ENCODE measurements around the gene MCTP2. TPM values are rescaled to one million over a fixed set of nuclear protein-coding genes. Genes with fewer than 3 reads are reported as not detected.

The MCTP2 gene
- total RNA-seq, 1 donor = 3.9 TPM

DNA sequence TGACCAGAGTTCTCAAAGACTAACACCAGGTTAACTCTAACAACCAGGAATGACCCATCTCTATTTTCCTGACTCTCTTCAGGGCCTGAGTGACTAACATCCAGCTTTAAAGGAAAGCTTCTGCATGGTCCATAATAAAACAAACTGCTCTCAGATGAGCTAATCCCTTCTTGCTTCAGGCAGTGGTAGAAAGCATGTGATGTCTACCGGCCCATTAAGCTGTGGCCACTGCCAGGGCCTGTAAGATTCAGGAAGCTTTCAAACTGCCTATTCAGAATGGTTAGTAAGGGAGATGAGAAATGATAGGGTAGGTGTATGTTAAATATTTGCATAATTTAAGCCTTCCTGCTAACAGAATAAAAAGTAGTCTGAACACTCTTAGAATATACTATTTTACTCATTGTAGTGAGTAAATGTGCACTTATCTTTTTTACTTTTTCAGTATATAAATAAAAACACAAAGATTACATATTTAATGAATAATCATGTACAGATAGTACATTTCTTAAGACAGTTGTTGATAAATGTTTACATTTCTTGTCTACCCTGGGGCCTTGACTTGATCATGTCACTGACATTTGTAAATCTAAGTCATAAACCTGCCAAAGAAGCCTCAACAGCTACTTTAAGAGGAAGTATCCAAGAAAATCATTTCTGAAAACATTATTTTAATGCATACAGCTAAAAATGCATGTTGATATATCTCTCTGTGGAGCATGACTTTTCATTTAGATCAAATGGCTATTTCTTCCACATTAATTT is 222.0 kb downstream of the MCTP2 start:
- H3K4me3 ChIP-seq (ENCODE audit: low read depth, low read length) = no peak overlapping the region
- no peak for DNase-seq (ENCODE audit: low read depth)
- TF ChIP-seq CTCF (IDR thresholded peaks at IDR 0.05; ENCODE audit: insufficient read depth, low read length) = no peak

- no peak overlapping the region for H3K4me3 ChIP-seq (ENCODE audit: low read depth, low read length)
- no peak for DNase-seq (ENCODE audit: low read depth)
- no peak for TF ChIP-seq CTCF (IDR thresholded peaks at IDR 0.05; ENCODE audit: insufficient read depth, low read length)
Observed at GRCh38 chr15:94455297-94455696, 223.9 kb downstream of the MCTP2 start.

GRCh38 chr15:94456226-94456625 is 224.9 kb downstream of the MCTP2 start:
- no peak for DNase-seq (ENCODE audit: low read depth)
- no peak overlapping the region for H3K4me3 ChIP-seq (ENCODE audit: low read depth, low read length)
- TF ChIP-seq CTCF (IDR thresholded peaks at IDR 0.05; ENCODE audit: insufficient read depth, low read length) = no peak

- no peak for TF ChIP-seq CTCF (IDR thresholded peaks at IDR 0.05; ENCODE audit: insufficient read depth, low read length)
- H3K4me3 ChIP-seq (ENCODE audit: low read depth, low read length) = no peak overlapping the region
Observed at GRCh38 chr15:94457661-94458060, 226.3 kb downstream of the MCTP2 start.

DNA sequence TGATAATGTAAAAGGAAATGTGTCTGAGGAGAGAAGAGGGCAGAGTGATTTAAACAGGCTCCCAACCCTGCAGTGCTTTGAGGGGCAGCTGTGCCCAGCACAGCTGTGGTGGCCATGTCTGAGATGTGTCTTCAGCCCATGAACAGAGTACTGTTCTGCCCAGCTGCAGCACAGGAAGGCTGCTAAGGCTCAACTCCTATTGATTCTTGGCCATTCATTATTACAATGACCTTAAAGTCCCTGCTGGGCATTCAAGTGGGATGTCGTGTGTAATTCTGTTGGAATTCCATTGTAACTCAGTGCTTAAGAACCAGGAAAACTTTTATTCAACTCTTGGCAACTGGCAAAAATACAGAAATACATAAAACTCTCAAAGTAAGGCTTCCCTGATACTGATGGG is 229.3 kb downstream of the MCTP2 start:
- no peak for DNase-seq (ENCODE audit: low read depth)
- no peak for TF ChIP-seq CTCF (IDR thresholded peaks at IDR 0.05; ENCODE audit: insufficient read depth, low read length)
- no peak overlapping the region for H3K4me3 ChIP-seq (ENCODE audit: low read depth, low read length)

More at GRCh38 chr15:94457661-94458060, 226.3 kb downstream of the MCTP2 start:
- DNase-seq (ENCODE audit: low read depth) = no peak

DNA sequence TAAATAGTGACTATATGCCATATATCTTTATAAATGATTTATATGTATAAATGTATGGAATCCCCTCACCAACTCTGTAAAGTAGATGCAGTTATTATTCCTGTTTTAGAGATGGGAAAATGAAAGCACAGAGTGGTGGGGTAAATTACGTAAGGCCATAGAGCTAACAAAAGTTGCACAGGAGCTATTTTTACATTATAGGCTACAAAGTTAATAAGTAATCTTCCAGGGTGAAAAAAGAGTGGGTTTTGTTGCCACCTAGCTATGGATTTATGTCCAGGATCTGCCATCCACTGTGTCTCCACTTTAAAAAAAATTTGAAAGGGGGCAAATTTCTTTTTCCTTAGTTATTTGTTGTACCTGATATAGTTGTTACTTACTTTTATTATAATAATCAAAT is 235.7 kb downstream of the MCTP2 start:
- no peak for TF ChIP-seq CTCF (IDR thresholded peaks at IDR 0.05; ENCODE audit: insufficient read depth, low read length)
- no peak for DNase-seq (ENCODE audit: low read depth)
- H3K4me3 ChIP-seq (ENCODE audit: low read depth, low read length) = no peak overlapping the region

GRCh38 chr15:94470492-94470891 is 239.1 kb downstream of the MCTP2 start:
- H3K4me3 ChIP-seq (ENCODE audit: low read depth, low read length) = no peak overlapping the region
- DNase-seq (ENCODE audit: low read depth) = no peak
- no peak for TF ChIP-seq CTCF (IDR thresholded peaks at IDR 0.05; ENCODE audit: insufficient read depth, low read length)

All from fibroblast of the aortic adventitia (primary cell).